ENCODE results near the gene UCN2.

DNA sequence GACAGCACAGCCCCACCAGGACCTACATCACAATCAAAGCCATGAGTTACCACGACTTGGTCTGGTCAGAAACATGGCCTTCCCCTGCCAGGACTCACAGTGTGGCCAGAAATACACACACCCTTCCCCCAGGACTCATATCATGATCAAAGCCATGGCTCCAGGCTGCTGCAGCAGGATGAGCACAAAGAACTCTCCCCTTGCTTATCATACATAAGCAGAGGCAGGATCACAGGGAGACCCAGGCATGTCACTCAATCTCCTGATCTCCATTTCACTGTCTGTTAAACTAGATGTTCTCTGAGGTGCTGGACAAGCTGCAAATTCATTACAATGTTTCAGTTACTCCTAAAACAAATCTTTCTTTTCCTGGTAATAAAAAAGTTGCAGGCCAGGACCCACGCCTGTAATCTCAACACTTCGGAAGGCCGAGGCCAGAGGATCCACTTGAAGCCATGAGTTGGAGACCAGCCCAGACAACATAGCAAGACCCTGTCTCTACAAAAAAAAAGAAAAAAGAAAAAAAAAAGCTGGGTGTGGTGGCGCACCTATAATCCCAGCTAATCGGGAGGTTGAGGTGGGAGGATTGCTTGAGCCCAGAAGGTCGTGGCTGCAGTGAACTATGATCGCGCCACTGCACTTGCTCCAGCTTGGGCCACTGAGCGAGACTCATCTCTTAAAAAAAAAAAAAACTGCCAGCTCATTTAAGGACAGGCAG lies 8.2 kb downstream of the UCN2 start:
- TF ChIP-seq, protein P1, sequence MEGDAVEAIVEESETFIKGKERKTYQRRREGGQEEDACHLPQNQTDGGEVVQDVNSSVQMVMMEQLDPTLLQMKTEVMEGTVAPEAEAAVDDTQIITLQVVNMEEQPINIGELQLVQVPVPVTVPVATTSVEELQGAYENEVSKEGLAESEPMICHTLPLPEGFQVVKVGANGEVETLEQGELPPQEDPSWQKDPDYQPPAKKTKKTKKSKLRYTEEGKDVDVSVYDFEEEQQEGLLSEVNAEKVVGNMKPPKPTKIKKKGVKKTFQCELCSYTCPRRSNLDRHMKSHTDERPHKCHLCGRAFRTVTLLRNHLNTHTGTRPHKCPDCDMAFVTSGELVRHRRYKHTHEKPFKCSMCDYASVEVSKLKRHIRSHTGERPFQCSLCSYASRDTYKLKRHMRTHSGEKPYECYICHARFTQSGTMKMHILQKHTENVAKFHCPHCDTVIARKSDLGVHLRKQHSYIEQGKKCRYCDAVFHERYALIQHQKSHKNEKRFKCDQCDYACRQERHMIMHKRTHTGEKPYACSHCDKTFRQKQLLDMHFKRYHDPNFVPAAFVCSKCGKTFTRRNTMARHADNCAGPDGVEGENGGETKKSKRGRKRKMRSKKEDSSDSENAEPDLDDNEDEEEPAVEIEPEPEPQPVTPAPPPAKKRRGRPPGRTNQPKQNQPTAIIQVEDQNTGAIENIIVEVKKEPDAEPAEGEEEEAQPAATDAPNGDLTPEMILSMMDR (conservative IDR thresholded peaks at IDR 0.05; ENCODE audit: low read depth, low read length): no peak
- no peak for TF ChIP-seq EZH2 (IDR thresholded peaks at IDR 0.05; ENCODE audit: borderline replicate concordance, low read depth, low read length, poor library complexity, severe bottlenecking)
